ENCODE measurements around the gene ZFHX3.

ZFHX3 gene

GRCh38 chr16:73054813-73055482 lies 7.0 kb upstream of the ZFHX3 start:
- no peak for DNase-seq

GRCh38 chr16:73054498-73054812 lies 6.5 kb upstream of the ZFHX3 start:
- DNase-seq = no peak

DNA sequence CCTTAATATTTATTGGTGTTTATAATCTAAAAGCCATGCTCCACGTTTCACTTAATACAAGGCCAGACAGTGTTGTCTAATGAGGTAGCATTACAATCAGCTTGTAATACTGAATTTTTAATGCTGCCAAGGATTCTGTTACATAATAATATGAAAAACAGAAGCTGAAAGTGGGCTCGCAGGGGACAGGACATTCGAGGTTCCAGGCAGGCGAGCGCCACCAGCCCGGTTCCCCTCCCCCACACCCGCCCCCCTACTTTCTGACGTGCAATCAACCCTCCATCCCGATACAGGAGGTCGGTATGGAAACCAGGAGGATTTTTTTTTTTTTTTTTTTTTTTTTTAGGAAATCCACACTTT lies 6.2 kb upstream of the ZFHX3 start:
- DNase-seq = no peak

DNA sequence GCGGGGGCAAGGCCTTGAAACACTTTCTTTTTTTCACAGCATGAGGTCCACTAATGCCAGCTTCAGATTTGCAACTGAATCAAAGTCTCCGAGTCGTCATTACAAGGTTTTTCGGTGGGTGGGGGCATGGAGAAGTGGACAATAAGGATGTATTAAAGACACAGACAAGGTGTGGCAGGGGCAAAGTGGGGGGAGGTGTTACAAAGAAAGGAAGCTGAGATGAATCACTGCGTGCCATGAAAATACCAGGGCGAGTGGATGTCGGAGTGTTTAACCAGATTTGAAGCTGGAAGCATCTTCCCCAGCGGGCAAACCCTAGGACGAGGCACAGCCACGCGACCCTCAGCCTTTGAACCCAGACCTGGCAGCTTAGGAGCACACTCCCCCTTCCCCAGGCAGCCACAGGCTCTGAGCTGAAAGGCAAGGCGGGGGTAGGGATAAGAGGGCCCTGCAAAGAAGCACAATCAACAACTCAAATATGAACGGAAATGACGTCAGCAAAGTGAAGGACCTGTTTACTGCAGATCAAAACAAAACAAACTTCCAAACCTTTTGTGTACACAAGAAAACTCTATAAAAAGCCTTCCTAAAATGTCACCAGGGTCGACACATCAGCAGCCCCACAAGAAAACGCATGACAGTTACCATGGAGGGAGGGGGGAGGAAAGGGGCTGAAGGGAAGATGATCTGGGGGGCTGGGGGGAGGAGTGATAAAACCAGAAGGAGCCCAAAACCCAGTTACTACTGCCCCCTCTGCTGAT lies 5.6 kb upstream of the ZFHX3 start:
- no peak for DNase-seq

GRCh38 chr16:73053038-73053363 lies 5.1 kb upstream of the ZFHX3 start:
- DNase-seq = no peak

GRCh38 chr16:73052576-73052975 lies 4.6 kb upstream of the ZFHX3 start:
- no peak for DNase-seq

DNA sequence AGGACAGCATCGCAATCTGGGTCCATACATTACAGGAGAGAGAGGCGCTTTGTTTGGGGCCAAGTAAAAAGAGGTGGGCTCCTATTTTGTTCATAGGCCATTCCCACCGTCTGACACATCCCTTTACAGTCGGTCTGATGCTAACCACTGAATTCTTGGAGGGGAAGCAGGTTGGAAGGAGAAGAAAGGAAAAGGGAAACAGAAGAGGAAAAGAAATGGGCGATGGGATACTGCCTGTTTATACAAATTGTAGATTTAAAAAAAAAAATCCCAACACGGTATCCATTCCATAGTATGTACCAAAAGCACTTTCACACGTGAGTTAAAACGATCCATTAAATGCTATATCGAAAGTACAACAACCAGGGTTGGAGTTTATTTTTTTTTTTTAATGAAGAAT lies 4.0 kb upstream of the ZFHX3 start:
- DNase-seq = no peak

DNA sequence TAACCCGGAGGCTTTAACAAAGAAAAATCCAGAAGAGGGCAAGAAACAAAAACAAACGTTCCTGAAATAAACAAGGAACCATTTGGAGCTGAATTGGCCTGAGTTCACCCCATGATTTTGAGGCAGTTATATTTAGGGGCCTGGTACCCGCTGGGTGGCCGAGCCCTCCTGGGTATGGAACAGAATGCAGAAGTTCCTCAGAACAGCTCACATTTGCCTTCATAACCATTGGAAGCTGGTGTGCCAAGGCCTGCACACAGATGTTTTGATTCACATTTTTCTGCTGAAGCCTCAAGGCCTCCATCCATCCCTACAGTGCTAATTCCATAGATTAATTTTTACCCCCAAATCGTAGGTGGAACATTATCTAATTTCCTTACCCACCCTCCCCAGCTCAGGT lies 3.3 kb upstream of the ZFHX3 start:
- DNase-seq = no peak

- no peak for DNase-seq
These were observed 2.5 kb upstream of the ZFHX3 start for GRCh38 chr16:73050201-73051099.

DNA sequence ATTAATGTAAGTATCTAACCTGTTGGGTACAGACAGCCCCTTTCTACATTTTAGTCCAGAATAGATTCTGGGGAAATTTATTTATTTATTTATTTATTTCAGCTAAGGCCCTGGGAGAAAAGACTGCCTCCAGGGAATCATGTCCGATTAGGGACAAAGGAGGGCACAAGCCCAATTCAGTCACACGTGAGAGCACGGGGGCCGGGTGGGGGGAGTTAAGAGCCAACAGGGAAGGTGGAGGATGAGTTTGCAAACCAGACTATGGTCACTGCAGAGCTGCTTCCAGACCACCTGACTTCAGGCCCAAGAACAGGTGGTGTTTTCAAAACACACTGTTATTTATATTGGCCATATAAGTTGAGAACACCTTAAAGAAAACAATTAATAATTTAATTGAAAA lies 1.6 kb upstream of the ZFHX3 start:
- DNase-seq = no peak

- DNase-seq = no peak
These were observed 1.2 kb upstream of the ZFHX3 start for GRCh38 chr16:73049091-73049490.

DNA sequence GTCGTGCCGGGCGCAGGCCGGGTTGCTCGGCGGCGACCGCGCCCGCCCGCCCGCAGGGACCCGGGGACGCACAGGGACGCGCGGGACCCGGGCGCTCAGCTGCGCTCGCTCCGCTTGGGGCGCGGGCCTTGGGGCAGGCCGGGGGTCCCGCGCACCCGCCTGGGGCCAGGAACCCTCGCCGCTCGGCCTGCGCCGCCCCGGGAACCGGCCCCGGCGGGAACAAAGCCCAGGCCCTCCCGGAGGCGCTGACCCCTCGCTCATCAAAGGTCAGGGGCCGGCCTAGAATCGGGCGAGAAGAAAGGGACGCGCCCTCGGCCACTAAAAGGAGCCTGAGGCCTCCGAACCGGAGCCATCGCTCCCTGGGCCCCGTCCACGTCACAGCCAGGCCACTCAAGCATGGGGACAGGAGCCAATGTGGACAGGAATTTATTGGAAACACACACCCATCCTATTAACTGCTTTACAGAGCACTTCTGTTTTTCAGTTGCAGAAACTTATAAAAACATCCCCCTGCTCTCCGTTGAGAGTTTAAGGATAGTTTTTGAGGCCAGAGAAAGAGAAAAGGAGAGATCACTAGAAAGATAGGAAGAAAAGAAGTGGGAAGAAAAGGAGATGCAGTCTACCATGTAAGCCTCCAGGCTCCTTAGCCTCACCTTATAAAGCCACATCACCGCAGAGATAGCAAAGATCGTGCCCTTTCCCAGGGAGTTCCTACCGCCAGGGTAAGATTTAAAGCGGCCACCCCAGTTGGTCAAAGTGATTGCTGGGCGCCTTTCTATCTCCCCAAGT lies 558 bp upstream of the ZFHX3 start:
- no peak for DNase-seq

GRCh38 chr16:73047221-73047535 lies 750 bp downstream of the ZFHX3 start:
- DNase-seq = no peak

GRCh38 chr16:73046849-73047214 lies 1.1 kb downstream of the ZFHX3 start:
- DNase-seq = no peak

GRCh38 chr16:73046202-73046848 lies 1.6 kb downstream of the ZFHX3 start:
- DNase-seq = no peak

- DNase-seq = no peak
These were observed 4.0 kb downstream of the ZFHX3 start for GRCh38 chr16:73043828-73044467.

- no peak for DNase-seq
These were observed 5.1 kb downstream of the ZFHX3 start for GRCh38 chr16:73042807-73043206.

DNA sequence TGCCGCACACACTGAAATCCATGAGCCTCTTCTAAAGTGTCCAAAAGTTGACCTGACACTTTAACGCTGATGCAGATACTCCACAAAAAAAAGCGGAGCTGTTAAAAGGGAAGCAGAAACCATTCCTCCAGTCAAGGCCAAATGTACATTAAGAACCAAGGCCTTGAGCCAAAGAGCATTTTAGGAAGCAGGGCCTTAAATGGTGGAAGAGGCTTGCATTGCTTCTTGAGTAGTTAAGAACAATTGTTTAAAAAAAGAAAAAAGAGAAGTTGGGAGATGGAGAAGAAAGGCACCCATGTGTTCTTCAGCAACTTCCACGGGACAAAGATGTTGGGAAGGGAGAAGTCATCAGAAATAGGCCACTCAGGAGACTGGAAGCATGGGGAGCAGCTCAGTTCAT lies 6.3 kb downstream of the ZFHX3 start:
- DNase-seq = no peak

DNA sequence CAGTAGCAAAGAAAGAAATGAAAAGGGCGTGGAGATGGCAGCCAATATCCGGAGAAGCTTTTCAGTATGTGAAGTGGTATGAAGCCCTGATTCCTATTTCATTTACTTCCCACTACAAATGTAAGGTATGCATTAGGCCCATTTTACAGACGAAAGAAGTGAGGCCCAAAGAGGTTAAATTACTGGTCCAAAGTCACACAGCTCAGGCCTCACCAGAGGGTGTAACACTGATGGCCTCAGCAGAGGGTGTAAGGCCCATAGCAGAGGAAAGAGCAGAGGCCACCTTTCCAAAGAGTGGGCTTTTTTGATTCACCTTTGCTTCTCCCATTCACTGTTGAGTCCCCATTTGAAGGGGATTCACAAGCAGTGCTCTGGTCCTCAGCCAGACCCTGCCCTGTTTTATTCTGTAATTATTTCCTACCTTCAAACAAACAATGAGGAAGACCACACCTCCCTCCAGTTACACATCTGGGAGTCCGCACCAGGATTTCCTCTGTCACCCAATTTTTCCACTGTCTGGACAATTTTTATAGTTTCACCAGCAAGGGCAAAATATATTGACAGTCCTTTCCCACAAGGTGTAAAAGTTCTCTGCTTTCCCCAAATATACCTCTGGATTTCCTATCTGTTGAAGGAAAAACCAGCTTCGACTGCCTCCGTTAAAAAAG lies 7.1 kb downstream of the ZFHX3 start:
- DNase-seq = no peak

DNA sequence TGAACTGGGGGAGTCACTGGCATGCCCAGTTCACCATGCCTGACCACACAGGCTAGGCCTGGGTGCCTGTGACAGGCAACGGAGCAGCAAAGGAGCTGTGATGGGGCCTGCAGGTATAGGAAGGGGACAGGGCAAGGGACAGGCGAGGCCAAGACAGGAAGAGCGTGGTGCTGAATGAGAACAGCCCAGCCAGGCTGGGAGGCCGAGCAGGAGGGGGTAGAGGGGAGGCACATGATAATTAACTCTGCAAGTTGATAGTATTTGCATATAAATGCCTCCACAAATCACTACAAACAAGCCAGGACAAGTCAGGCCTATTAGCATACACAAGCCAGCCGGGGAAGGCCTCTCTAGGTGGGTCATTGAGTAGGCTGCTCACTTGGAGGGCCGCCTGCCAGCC lies 7.8 kb downstream of the ZFHX3 start:
- peak; percentile 83 for DNase-seq

DNA sequence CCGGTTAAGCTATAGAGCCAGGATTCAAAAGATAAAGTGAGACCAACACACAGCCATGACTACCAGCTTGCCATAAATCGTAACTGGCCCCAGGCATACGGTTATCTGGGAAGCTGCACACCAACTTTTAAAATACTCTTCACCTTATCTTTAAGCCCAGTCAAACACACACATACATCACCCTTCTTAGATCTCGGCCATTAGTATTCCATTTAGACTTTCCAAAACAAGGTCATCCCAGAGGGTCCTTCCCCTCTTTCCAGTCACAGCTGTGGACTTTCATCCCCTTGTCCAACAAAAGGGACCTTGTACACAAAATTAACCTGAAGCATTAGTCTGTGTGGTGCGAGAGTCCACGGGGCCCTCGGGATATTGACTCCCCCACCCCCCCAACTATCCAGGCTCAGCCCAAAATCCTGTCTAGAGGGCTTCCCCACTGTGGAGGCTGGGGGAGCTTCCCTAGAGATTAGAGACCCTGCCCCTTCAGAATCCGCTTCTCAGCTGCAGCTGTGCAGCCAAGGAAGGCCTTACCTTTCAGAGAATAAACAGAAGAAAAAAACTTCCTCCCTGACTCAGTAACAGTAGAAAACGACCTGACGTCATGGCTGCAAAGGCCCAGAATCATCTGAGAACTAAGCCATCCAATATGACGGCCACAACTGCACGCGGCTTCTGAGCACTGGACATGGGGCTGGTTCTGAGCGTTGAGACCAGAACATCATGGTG lies 9.9 kb downstream of the ZFHX3 start:
- DNase-seq = no peak
